Right kidney (tissue), 1 donor: Measurements from ENCODE around the gene DOCK4.

Source experiments
- DNase-seq: peaks from one replicate; pipeline ENCODE4 v3.0.0-alpha.2; 2016

Gene DOCK4

DNA sequence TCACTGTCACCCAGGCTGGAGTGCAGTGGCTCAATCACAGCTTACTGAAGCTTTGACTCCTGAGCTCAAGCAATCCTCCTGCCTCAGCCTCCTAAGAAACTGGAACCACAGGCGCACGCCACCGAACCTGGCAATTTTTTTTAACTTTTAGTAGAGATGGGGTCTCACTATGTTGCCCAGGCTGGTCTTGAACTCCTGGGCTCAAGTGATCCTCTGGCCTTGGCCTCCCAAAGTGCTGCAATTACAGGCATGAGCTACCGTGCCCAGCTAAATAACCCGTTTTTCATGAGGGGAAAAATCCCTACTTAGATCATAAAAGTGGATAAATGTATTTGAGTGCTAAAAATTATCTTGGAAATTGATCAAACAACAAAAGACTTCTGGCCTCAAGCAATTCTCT lies 443.4 kb downstream of the DOCK4 start:
- no peak for DNase-seq

DNA sequence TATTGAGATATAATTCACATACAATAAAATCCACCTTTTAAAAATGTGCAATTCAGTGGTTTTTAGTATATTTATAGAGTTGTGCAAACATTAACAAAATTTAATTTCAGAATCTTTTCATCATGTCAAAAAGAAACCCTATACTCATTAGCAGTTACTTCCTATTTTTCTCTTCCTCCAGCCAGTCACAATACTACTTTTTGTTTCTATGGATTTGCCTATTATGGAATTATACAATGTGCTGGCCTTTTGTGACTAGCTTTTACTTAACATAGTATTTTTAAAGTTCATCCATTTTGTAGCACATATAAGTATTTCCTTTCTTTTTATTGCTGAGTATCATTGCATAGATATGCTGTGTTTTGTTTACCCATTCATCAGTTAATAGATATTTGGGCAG lies 444.0 kb downstream of the DOCK4 start:
- DNase-seq, result no peak

DNA sequence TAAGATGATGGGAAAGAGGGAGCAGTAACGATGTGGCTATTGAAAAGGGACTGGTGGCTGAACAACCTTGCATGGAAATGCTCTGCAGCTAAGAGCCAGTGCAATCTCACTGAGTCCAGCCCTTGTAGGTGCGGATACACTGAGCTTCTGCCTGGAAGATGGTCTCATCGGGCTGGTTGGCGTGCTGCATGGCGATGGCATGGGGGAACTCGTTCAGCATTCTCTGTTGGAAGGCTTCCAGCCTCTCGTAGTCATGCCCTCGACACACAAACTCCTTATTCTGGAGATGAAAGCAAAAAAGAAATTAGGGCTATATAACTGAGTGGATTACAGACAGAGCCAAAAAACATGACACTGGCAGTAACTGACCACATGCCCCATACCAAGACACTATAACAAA lies 446.2 kb downstream of the DOCK4 start:
- no peak for DNase-seq

DNA sequence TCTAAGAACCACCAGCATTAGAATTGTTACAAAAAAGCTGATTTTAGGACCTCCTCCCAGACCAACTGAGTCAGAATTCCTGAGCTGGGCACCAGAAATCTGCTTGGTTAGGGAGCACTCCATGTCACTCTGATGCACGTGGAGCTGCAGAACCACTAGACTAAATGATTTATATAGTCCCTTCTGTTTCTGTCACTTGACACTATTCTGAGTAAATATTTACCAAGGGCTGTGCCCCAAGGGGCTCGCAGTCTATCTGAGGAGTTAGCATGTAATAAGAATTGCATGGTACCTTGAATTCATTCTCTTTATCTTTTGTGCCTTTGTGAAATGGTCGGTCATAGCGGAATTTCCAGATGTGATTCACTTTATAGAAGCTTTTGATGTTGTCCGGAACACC lies 447.9 kb downstream of the DOCK4 start:
- DNase-seq, result no peak

DNA sequence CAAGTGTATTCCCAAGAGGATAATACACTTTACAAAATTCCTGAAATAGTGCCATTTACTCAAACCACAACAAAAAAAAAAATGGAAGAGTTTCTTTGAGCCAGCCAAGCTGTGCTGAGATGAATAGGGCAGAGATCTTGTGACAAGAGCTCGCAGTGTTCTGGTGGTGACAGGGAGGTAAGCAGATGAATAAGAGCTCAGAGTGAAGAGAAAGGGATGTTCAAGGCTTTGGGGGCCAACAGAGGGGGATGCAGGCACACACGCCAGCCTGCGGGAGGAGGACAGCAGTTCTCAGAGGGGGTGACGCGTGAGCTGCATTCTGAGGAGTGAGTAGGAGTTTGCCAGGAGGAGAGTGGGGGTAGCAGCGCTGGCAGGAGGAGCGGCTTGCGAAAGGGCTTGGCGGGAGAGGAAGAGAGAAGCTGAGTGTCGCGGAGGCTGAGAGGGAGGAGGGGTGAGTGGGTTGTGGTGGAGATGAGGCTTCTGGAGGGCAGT lies 449.5 kb downstream of the DOCK4 start:
- no peak for DNase-seq

DNA sequence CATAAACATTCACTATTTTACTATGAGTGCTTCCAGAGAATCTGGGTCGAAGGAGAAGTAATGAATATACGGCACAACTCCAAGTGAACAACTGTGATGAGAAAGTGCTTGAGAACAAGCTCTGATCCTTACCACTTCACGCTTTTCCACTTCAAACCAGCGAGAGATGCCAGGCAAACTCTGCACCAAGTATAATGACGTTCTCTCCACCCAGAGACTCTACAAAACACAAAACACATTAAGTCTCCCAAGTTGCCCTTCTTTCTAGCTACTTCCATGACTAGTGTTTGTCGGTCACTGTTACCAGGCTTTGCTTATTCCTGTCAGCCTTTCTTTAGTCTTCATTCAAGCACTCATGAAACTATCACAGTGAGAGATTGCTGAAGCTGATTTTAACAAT lies 450.8 kb downstream of the DOCK4 start:
- no peak for DNase-seq

DNA sequence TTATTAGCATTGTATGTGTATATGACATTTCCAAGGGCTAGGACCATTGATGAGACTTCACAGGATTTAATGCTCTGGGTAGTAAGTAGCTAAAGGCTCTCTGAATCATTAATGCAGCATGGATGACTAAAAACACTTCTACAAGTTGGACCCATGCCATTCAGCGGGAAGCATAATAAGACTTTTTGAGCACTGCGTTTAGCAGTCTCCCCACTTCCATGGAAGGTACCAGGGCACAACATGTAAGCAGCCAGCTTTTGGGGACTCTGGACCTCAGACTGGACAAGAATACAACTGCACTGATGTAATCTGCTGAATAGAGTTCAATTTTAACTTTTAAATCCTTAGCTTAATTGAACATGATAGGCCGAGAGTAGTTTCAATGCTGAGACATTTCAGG lies 452.2 kb downstream of the DOCK4 start:
- no peak for DNase-seq

DNA sequence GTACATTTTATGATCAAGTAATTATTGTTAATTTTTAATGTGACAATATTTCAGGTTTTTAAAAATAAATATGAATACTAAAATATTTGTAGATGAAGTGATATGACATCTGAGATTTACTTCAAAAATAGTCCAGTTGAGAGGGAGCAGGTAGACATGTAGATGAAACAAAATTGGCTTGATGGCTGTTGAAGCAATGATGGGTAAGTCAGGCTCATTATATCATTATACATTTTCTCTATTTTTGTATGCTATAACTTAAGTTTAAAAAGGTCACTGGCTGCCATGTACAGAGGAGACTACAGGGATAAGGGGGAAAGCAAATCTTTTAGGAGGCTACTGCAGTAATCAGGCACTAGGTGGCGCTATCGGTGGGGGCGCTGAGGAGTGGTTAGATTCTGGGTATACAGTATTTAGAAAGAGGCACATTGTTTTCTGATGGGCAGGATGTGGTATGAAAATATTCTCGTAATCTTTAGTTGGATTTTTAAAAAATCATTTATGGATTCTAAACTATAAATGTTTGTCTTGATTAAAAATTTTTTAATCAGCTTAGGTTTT lies 454.1 kb downstream of the DOCK4 start:
- DNase-seq, result no peak

DNA sequence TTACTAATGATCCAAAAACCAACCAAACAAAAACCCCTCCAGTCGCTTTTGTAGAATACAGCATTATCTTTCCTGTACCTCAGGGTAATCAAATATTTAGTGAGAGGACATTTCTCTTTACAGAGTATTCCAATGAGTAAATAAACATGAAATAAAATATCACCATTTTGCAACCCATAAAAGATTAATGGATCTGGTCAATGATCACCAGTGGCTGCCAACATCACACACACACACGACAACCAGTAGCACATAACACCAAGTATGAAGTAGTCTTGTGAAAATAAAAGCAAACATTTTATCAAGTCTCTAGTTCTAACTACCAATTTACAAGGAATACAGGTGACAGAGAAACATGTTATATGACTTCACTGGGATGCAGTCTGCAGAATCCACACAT lies 455.3 kb downstream of the DOCK4 start:
- DNase-seq, result no peak

DNA sequence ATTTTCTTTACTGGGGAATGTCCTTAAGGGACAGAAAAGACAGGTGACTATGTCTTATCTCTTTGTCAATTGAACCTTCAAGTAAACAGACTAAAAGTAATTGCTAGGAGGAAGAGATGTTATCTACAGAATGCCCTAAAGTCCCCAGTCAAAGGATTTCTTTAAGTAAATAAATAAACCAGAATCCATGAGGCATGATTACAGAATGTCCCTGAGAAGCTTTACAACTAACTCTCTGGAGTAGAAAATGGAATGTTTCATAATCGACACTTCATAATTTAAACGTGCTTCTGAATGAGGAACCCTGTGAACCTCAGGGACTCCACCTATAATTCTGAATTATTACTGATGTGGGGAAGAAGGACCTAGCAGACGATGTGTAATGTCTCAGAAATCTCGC lies 456.0 kb downstream of the DOCK4 start:
- no peak for DNase-seq

DNA sequence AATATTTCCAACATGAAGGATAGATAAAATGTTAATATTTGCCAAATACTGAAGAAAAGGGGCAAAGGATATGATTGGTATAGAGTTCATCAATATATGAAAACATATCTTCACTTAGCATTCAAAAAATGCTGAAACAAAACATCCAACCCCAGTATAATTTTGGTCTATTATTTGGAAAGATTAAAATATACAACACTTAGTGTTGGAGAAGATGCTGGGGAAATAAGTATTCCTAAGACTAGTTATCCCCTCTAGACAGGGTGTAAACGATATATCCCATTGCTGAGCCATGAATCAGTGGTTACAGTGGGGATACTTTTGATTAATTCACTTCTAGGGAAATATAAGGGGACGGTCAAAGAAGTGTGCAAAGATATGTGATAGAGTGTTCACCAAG lies 456.6 kb downstream of the DOCK4 start:
- DNase-seq, result no peak

DNA sequence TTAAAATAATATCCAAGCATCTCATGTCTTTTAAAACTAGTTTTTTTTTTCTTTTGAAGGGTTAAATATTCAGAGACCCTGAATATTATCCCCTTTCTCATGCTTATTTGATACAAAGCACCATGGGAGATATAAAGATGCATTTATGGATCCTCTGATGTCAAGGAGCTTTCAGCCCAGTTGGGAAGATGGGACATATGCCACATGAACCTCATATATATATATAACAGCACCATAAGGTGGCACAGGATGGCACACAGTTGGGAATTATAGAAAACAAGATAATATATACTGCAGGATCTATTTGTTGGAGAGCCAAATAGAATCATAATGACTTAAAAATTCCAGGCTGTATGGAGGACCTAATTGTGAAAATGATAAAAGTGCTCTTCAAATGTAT lies 458.5 kb downstream of the DOCK4 start:
- no peak for DNase-seq

DNA sequence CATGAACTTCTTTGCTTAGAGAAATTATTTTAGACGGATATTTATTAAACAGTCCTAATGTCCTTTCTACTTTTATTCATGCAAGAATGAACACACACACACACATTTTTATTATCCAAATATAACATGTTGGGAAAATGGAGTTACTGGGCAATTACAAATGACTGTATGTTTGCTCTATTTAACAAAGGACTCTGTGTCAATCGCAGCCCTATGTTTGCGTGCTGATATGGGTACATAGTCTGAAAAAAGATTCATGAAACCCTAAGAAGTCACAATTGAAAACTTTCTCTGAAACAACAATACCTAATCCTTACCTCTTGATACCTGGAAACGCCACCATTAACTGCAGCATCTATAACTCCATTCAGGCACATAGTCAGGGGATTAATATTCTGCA lies 459.2 kb downstream of the DOCK4 start:
- no peak for DNase-seq

DNA sequence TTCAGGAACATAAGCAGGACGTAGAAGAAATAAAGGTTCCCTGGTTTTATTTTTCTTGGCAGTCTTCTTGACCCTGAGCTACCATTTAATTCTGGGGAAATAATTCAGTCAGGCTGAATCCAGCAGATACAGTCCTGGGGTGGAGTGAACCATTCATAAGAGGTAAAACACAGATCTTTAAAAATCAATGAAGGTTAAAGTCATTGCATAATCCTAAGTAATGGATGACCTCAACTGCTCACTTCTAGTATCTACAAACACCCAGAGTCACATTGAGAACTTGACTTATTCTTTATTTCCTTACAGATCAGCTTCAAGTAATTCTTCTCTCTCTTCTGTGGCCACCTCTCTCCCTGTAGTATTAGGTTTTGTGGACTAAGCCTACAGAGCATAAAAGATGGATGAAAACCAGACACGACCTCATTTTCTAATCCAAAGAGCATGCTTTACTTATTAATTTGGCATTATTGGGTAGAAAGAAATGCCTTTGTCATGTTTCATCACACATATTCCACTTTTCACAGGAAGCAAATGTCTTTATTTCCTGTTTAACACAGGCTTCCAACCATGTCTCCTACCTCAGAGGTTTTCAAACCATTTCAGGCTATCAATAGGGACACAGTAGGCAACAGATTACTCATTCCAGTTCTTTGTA lies 461.6 kb downstream of the DOCK4 start:
- DNase-seq, result no peak

DNA sequence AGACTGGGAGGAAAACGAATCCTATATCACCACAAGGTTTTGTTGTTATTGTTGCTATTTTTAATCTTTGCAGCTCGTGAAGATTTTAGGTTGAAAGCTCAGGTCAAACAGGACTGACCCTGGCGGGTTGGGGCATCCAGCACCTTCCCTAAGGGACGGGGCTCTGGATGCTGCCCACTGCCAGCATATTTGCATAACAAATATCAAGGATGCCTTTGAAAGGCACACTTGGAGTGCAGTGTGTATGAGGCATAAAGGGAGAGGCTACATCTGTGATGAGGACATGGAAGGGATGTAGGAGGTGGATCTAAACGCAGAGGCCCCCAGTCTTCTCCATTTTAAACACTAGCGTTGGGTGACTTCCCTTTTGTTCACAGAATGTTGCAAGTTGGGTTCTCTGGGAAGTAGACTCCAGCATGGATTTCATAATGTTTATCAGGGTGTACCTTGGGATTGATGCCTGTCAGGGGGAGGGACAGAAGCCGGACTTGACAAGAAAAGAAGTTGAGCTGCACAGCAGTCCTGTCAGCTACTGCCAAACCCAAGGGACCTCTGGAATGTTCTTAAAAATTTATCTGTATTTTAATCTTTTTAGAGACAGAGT lies 462.9 kb downstream of the DOCK4 start:
- DNase-seq, result no peak

DNA sequence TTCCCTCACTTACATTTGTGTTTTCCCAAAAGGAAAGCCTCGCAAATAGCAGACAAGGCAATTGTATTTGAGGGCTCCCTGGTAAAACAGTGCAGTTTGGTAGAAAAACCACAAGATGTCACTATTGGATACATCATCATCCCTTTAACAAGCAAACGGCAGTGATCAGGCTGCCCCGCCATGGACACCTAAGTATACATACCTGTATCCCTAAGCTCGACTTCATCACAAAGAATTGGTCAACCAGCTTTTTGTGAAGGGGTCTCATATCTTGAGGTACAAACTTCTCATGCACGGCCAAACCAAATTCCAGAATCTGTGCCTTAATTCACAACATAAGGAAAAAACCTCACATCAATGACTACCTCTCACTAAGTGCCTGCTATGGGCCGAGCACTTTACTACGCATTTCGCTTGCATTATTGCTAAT lies 464.4 kb downstream of the DOCK4 start:
- DNase-seq, result no peak

DNA sequence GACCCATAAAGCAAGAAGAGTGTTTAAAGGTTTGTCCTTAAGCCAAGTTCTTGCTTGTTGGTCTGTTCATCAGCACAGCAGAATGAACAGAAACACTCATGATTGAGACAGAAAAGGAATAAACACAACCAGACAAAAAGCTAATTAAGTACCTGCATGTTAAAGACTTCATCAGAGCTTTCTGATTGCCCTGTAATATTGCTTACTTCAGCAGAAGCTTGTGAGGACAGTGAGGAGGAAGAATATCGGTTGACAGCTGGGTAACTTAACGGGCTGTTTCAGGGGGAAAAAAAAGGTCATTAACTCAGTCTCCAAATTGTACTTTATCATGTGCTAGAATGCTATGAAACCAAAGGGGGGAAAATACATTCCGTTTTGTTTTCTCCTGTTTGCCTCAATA lies 465.3 kb downstream of the DOCK4 start:
- DNase-seq, result no peak

DNA sequence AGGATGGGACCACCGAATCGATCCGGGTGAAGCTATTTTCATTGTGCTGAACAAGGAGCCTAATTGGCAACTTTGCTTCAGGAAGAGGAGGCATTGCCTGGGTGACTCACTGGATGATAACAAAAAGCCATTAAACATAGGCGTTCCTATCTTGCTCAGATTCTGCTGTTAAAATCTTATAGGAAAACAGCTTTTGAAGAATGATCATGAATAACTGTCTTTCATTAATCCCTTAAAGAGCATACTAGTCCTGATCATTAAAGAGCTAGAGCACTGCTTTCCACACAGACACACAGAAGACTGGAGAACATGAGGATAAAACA lies 469.7 kb downstream of the DOCK4 start:
- no peak for DNase-seq

DNA sequence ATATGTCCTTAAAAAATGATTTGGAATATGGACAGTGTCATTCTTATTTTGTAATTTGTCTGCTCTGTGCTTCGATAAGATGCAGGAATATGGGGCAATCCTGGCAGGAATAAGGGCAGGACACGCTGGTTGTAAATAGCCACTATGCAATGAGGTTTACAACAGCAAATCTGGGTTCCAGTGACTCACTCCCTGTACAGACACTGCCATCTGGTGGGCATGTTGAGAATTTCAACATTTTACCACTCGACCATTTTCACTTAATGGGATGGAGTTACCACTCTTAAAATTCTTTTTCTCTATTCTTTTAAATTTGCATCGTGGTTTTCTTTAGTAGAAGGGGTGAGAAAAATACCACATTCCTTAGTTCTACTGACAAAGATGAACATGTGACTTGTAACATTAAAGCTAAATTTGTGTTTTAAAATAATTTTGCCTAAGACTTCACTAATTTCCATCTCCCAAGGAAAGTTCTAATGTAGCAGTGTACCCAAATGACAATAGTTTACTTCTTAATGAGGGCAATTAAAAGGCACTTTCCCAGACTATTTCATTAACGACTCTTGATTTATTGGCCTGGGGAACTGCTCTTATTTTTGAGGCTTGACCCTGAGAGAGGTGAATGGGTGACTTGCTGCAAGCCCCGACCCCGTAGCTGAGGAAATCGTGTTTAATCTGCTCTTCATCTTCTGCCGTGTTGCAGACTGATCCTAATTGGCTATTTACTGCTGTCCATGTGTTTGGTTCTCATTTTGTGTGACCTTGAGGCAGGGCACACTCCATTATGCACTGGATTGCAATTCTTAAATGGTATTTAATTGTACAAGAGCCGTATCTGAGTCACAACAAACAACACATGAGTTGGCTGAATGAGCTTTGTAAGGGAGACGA lies 470.3 kb downstream of the DOCK4 start:
- DNase-seq, result no peak

DNA sequence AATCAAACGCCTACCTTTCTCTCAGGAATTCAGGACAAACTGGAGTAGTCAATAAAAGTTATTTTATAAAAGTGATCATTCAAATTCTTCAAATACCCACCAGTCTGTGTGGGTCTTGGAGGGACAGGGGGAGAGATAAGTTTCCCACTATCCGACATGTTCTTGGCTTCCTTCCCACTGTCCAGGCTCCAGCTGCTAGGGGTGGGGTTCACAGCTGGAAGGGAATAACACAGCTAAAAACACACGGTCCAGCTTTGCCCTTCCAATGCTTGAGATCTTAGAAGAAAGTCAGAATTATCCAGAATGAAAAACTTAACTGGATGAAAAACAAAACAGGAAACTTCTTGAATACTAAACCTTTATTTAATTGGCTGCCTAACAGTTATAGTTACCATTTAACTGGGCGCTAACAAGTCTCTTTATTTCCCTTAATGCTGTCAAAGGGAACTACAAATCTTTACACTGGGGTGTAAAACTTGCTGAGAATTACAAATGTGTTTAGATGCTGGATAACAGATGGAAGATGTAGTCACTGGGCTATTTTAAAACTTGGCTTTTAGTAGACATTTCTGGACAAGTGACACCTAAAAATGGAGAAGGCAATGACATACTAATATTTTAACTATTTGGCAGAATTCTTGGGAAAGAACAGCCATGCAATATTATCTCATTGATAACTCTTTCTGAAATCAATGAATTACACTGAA lies 471.1 kb downstream of the DOCK4 start:
- no peak for DNase-seq

DNA sequence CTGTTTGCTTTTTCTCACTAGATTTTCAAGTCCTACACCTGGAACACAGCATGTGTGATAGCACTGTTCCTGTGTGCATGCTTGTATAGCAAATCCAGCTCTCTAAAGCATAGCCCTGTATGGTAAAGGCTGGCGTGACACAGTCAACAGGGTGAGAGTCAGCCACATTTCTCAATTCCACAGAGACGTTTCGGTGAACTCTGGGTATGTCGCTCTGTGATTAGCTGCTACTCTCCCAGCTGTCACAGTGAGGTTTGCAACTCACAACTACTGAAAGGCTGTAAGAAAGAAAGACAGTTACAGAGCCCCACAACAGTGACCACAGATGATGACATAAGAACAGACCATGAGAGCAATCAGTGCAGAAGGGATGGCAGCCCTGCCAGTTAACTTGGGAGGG lies 473.3 kb downstream of the DOCK4 start:
- no peak for DNase-seq

DNA sequence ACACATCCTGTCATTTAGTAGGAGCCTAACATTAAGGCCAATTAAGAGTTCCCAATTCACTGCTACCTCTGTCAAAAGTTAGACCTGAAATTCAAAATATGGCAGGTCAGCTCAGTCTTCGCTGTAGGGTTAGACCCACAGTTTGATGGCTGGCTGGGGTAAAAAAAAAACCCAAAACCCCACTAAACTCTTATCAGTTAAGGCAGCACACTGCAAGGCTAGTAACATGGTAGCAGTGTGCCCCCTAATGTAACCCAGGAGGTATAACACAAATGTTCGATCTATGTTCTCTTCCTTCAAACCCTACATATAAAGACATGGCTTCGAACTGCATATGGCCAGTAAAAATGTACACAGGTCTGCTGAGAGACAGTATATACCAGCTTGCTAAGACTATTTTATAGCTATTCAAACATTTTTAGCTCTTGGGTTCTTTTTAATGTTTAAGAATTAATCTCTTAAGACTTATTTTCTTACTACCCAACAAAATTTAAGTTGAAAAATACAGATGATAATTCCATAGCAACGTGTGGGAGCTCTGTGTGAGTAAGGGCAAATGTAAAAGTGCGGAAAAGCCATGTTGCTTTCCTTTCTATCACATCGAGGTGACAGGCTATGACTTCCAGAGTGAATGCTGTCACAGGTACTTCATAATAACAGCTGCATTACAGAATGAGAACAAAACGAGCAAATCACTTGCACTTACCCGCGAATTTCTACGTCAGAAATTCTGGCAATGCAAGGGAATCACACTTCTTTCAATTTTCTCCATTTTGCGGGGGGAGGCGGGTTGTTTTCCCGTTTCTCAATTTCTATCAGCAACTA lies 475.5 kb downstream of the DOCK4 start:
- DNase-seq, result no peak
